Fibroblast of skin of right quadriceps (primary cell): ENCODE data around the gene COTL1.
"Not testable (repeated sequence)": the region's sequence is repeated elsewhere in the genome, so short reads cannot be mapped to it uniquely, and the experiment has no call there.

Experiments
- DNase-seq: peaks from one replicate; pipeline ENCODE4 v3.0.0-alpha.2; 2013

Gene COTL1

GRCh38 chr16:84524941-84525581, 92.8 kb downstream of the COTL1 start:
- not testable (repeated sequence) for DNase-seq

- no peak for DNase-seq
Measured at GRCh38 chr16:84524346-84524920, 93.4 kb downstream of the COTL1 start.

DNA sequence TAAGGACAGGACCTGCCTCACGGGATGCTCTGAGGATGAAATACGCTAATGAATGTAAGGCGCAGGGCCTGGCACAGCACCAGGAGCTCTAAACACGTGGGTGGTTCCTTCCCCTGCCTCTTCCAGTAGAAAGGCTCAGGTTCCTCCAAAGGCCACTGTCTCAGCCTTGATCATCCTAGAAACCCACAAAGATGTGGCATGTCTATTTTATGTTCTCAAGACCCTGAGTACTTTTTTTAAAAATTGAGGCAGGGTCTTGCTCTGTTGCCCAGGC, 96.4 kb downstream of the COTL1 start:
- DNase-seq: no peak

DNA sequence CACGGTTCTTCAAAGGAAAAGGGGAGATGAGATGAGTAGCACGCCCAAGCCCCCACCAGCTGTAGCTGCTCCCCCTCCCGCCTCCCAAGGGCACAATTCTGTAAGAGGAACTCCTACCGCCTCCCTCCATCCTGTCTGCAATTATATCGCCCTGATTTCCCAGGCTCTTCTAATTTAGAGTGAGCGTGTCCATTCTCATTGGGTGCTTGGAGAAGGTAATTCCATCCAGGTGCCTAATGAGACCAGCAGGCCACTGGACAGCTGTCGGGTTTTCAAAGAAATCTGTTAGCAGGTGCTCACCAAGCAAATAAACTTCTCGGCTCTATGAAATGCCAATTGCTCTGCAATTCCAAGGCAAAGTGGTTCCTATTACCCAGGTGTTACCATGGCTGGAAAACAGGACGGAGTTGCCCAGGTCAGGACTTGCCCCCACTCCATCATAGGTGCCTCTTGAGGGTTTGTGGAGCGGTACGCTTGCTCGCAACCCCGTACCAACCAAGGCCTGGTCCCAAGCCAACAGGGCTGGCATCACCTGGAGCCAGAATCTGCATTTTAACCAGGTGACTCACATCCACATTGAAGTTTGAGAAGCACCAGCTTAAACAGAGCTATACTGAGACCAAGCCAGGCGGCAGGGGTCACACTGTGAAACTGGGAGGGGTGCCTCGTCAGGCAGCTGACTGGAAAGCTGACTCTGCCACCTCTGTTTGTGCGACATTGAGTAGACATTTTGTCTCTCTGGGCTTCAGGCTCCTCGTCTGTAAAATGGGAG, 97.0 kb downstream of the COTL1 start:
- DNase-seq: no peak

GRCh38 chr16:84519855-84520254, 98.0 kb downstream of the COTL1 start:
- no peak for DNase-seq

DNA sequence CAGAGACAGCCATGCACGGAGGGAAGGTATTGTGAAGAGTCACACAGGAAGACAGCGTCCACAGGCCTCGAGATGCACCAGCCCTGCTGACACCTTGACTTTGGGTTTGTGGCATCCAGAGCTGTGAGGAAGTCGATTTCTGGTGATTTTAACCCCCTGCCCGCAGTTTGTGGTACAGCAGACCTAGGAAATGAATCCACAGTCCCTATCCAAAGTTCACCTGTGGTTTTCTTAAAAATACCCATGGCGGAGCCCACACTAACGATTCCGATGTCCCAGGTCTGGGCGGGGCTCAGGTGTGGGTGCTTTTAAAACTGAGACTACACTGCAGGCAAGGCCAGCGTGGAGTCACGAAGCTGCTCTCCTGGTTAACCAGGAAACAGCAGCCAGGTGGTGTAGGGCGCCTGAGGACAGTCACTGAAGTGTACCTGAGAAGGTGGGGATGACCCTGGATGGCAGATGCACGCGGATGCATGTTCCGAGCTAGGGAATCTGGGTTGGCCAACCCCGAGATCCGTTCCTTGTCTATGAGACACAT, 99.0 kb downstream of the COTL1 start:
- DNase-seq: no peak

GRCh38 chr16:84518220-84518619, 99.7 kb downstream of the COTL1 start:
- DNase-seq: peak; percentile 86

GRCh38 chr16:84517366-84517765, 100.5 kb downstream of the COTL1 start:
- no peak for DNase-seq
